HCT116 (cell line): Measurements from ENCODE around the gene GPALPP1.

ENCODE experiments used
- POLR2AphosphoS5 ChIP-seq: IDR thresholded peaks from 2 replicates; pipeline ENCODE4 v1.6.1; 2011; ENCODE audit warnings: mild to moderate bottlenecking, low read depth, low read length, moderate library complexity
- TF ChIP-seq, protein P1 (sequence below), 3 experiments: fragments of 200-600 bp in 1 of 3; sonication (generic) in 1 of 3; IDR thresholded peaks in 2 of 3; conservative IDR thresholded peaks in 1 of 3; 2 replicates each; pipeline ENCODE4 v1.5.1; 2012 to 2017; ENCODE audit warnings: low read depth in 2 of 3, low read length in 2 of 3, antibody characterized with exemption in 1 of 3, borderline replicate concordance in 1 of 3, control low read depth in 1 of 3, mild to moderate bottlenecking in 1 of 3, mixed read lengths in 1 of 3, mixed run types in 1 of 3, moderate library complexity in 1 of 3; ENCODE audit not compliant: insufficient read depth in 1 of 3
- TF ChIP-seq, protein P2 (sequence below): IDR thresholded peaks from 2 replicates; pipeline ENCODE4 v1.6.1; 2012
- TF ChIP-seq, protein P3 (sequence below): IDR thresholded peaks from 2 replicates; pipeline ENCODE4 v1.6.1; 2012

GRCh38 chr13:44974056-44974793 lies 15.1 kb upstream of the GPALPP1 start:
- TF ChIP-seq POLR2AphosphoS5 = no peak
- TF ChIP-seq, protein P1, sequence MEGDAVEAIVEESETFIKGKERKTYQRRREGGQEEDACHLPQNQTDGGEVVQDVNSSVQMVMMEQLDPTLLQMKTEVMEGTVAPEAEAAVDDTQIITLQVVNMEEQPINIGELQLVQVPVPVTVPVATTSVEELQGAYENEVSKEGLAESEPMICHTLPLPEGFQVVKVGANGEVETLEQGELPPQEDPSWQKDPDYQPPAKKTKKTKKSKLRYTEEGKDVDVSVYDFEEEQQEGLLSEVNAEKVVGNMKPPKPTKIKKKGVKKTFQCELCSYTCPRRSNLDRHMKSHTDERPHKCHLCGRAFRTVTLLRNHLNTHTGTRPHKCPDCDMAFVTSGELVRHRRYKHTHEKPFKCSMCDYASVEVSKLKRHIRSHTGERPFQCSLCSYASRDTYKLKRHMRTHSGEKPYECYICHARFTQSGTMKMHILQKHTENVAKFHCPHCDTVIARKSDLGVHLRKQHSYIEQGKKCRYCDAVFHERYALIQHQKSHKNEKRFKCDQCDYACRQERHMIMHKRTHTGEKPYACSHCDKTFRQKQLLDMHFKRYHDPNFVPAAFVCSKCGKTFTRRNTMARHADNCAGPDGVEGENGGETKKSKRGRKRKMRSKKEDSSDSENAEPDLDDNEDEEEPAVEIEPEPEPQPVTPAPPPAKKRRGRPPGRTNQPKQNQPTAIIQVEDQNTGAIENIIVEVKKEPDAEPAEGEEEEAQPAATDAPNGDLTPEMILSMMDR (IDR thresholded peaks at IDR 0.05 in 2 of 3, conservative IDR thresholded peaks at IDR 0.05 in 1 of 3; ENCODE audit: borderline replicate concordance in 1 of 3, insufficient read depth in 1 of 3, low read depth in 2 of 3, low read length in 2 of 3) = no peak
- TF ChIP-seq, protein P2, sequence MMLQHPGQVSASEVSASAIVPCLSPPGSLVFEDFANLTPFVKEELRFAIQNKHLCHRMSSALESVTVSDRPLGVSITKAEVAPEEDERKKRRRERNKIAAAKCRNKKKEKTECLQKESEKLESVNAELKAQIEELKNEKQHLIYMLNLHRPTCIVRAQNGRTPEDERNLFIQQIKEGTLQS = no peak
- TF ChIP-seq, protein P3, sequence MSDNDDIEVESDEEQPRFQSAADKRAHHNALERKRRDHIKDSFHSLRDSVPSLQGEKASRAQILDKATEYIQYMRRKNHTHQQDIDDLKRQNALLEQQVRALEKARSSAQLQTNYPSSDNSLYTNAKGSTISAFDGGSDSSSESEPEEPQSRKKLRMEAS = no peak
